22Rv1 (cell line): ENCODE results near the gene TRIM37.

Experiments used
- H3K27ac ChIP-seq: fragments of 450-650 bp; 2 replicates; pipeline ENCODE4 v1.5.1; 2017
- ZFX ChIP-seq: fragments of 450-650 bp; IDR thresholded peaks from 2 replicates; pipeline ENCODE4 v1.6.1; 2017; ENCODE audit warnings: antibody characterized with exemption, borderline replicate concordance
- TF ChIP-seq, protein P1 (sequence below): fragments of 450-650 bp; IDR thresholded peaks from 2 replicates; pipeline ENCODE4 v1.5.1; 2017; ENCODE audit warnings: mild to moderate bottlenecking

TRIM37 gene

DNA sequence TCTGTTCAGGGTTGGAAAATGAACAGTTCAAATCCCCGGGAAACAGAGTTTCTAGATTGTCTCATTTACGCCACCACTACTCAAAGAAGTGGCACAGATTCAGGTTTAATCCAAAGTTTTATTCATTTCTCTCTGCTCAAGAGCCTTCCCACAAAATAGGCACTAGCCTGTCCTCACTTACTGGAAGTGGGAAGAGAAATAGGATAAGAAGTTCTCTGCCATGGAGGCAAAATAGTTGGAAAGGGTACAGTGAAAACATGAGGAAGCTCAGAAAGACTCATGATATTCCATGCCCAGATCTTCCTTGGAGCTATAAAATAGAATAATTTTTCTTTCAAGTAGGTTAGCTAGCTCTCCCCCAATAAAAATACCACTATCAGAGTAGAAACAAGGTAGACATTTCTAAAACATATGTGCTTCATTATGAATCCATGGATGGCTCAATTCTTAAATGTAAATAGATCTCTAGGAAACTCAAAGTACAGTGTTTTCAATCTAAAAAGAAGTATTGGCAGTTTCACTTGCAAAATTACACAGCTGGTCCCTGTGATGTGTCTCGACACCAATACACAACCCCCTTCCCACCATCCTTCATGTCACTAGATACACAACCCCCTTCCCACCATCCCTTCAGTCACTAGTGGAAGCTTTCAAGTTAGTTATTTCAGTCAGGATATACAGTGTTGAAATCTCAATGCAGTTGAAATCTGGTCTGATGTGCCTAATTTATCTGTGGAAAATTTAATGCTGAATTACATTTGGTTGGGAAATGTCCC, 125.8 kb downstream of the TRIM37 start:
- no peak overlapping the region for H3K27ac ChIP-seq
- no peak for TF ChIP-seq ZFX
- TF ChIP-seq, protein P1, sequence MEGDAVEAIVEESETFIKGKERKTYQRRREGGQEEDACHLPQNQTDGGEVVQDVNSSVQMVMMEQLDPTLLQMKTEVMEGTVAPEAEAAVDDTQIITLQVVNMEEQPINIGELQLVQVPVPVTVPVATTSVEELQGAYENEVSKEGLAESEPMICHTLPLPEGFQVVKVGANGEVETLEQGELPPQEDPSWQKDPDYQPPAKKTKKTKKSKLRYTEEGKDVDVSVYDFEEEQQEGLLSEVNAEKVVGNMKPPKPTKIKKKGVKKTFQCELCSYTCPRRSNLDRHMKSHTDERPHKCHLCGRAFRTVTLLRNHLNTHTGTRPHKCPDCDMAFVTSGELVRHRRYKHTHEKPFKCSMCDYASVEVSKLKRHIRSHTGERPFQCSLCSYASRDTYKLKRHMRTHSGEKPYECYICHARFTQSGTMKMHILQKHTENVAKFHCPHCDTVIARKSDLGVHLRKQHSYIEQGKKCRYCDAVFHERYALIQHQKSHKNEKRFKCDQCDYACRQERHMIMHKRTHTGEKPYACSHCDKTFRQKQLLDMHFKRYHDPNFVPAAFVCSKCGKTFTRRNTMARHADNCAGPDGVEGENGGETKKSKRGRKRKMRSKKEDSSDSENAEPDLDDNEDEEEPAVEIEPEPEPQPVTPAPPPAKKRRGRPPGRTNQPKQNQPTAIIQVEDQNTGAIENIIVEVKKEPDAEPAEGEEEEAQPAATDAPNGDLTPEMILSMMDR: no peak

DNA sequence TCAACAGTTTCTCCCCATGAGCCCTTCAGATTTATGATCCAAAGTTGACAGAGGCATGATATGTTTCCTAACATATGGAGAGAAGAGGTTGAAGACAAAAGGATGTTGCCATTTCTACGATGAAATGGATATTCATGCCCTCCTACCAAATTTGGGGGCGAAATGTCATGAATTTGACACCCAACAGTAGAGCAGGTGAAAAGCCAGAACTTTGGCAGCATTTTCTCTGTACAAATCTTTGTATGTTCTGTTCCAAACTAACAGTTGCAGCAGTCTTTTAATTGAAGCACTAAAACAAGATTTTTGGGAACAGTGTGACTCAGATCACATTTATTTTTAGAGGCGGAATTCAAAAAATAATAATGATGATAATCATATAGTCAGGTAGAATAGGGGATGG, 130.1 kb downstream of the TRIM37 start:
- no peak overlapping the region for H3K27ac ChIP-seq
- TF ChIP-seq, protein P1: no peak
- TF ChIP-seq ZFX: no peak

DNA sequence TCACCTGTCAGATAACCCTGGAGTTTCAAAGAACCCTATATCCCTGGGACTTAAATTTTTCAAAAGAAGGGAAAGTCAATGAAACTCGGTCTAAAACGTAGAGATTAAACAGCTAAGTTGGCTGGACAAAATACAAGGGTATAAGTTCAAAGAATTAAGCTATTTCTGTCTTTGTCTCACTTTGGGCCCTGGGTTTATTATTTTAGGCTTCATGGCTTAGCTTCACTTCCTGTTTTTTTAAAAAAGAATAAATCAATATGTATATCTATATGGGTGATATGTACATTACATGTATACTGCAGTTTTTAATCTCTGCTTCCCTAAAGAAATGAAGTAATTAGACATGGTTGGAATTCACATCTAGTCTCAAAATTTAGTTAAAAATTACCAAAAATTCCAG, 132.3 kb downstream of the TRIM37 start:
- TF ChIP-seq ZFX: no peak
- TF ChIP-seq, protein P1: no peak
- no peak overlapping the region for H3K27ac ChIP-seq

DNA sequence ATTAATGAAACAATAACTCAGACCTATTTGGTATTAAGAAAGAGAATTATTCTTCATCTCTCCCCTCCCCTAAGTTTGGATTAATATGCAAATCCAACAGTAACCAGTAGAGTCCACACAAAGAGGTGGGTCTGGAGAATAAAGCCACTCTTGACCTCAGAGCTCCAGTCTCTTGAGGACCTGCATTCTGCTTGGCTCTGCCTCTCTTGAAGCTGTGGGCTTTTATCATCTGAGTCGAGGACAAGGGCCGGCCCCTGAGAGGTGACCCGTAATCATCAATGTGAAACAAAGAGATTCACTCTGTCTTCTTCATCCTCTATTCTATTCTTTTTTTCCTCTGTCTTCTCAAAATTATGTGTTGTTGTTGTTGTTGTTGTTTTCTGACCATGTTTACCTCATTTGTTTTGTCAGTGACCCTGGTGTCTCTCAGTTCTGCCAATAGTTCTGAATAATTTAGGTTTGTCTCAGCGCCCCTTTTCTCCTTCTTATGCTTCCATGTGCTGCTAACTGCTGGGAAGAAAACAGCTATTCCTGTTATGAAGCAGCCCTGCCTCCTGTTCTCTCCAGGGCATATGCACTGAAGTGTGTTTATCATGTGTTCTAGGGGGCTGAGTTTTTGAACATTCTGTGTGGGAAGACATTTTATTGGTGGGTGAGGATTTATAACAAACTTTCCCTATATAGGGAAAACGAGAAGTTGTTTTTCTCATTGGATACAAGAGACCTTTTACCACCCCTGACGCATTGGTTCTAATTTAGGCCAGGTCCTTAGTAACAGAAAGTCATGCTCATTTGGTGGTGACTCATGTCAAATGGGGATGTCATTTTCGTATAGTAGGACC, 135.8 kb downstream of the TRIM37 start:
- H3K27ac ChIP-seq: no peak overlapping the region
- no peak for TF ChIP-seq ZFX
- TF ChIP-seq, protein P1: no peak

DNA sequence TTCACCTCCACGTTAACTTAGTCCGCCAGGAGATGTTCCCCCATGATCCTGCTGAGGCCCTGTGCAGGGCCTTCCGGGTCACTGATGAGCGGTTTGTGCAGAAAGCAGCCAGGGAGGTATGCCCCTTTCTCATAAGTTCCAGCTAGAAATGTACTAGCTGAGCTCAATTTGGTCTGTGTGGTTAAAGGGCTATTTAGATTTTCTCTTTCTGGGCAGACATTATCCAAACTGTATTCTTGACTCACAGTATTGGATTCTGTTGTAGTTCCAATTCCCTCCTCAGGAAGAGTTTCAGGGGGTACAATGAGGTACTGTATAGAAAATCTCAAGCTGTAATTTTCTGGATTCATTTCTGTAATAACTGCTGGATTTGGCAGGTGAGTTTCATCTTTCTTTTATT, 137.1 kb downstream of the TRIM37 start:
- H3K27ac ChIP-seq: no peak overlapping the region
- no peak for TF ChIP-seq ZFX
- TF ChIP-seq, protein P1: no peak

DNA sequence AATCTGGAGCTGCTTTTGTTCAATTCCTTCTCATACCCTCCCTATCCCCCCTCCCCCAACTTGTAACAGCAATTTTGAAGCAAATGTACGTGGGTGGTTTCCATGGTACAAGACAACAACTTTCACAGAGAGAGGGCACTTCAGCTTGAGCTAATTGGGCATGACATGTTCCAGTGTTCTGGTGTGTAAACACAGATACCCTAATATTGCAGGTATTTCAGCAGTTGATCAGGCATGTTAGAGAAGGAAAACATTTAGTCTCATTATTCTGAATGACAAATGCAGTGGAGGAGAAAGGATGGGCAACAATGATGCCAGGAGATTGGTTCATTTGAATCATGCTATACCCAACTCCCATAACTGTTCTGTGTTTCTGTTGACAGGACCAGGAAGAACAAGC, 137.5 kb downstream of the TRIM37 start:
- no peak overlapping the region for H3K27ac ChIP-seq
- TF ChIP-seq ZFX: no peak
- TF ChIP-seq, protein P1: no peak
